Endothelial cell of umbilical vein (primary cell): ENCODE data around the gene RWDD1. TPM values are rescaled to one million over a fixed set of nuclear protein-coding genes. Genes with fewer than 3 reads are reported as not detected.

ENCODE experiments used
- BruUV-seq: library from RNA; stranded (reverse); fragments of 400-500 nt; replicated peaks from 2 replicates; lab custom pipeline; 2021; lab: Mats Ljungman, UMichigan
- CTCF ChIA-PET: fragments of 300-600, 350-600 bp; sonication (Branson Sonifier 250); formaldehyde crosslinking; loops from one replicate; lab custom pipeline; 2021; ENCODE audit warnings: antibody characterized with exemption, inconsistent platforms; lab: Charles Lee
- POLR2A ChIA-PET: fragments of 300-600, 350-600 bp; sonication (Branson Sonifier 250); formaldehyde crosslinking; loops from one replicate; lab custom pipeline; 2021; ENCODE audit warnings: antibody characterized with exemption, inconsistent platforms; lab: Charles Lee
- DNase-seq: peaks from one replicate; pipeline ENCODE4 v3.0.0-alpha.2; 2011; ENCODE audit warnings: low read depth, low spot score
- FAIRE-seq: peaks from 2 replicates; lab custom pipeline; 2011; peaks lifted over from hg19 to GRCh38; lab: Jason Lieb, UNC
- H2AFZ ChIP-seq: 2 replicates; pipeline ENCODE4 v1.6.0; 2012; ENCODE audit warnings: low read depth, low read length, control low read depth, inconsistent platforms
- H3K27ac ChIP-seq: 2 replicates; pipeline ENCODE4 v1.5.1; 2011; ENCODE audit warnings: low read depth, mild to moderate bottlenecking, control low read depth, low read length, moderate library complexity; ENCODE audit not compliant: insufficient read depth
- H3K27me3 ChIP-seq, 2 experiments: 2 replicates each; pipeline versions ENCODE4 v1.6.0 to v1.6.1; 2011; ENCODE audit warnings: low read length in 2 of 2, mixed read lengths in 1 of 2; ENCODE audit not compliant: control insufficient read depth in 2 of 2, insufficient read depth in 2 of 2
- H3K36me3 ChIP-seq, 2 experiments: 2 replicates in 1 of 2; 3 replicates in 1 of 2; pipeline ENCODE4 v1.5.1; 2011; ENCODE audit warnings: low read length in 2 of 2, mild to moderate bottlenecking in 1 of 2, moderate library complexity in 1 of 2; ENCODE audit not compliant: control insufficient read depth in 2 of 2, insufficient read depth in 2 of 2; ENCODE audit errors: extremely low read depth in 1 of 2
- H3K4me1 ChIP-seq: 3 replicates; pipeline ENCODE4 v1.5.1; 2011; ENCODE audit warnings: mild to moderate bottlenecking, low read length; ENCODE audit not compliant: control insufficient read depth, insufficient read depth; ENCODE audit errors: extremely low read depth
- H3K4me2 ChIP-seq: 2 replicates; pipeline ENCODE4 v1.6.1; 2011; ENCODE audit warnings: low read length, control low read depth, mixed read lengths; ENCODE audit not compliant: insufficient read depth
- H3K4me3 ChIP-seq, 3 experiments: fragments of 200-600 bp in 1 of 3; sonication (generic), shearing (Covaris generic) in 1 of 3; replicated peaks in 1 of 3; 2 replicates each; pipeline ENCODE4 v1.5.1; 2011 to 2016; ENCODE audit warnings: control low read depth in 3 of 3, low read length in 3 of 3, mild to moderate bottlenecking in 2 of 3, inconsistent platforms in 1 of 3, low read depth in 1 of 3, moderate library complexity in 1 of 3; ENCODE audit not compliant: insufficient read depth in 1 of 3
- H3K79me2 ChIP-seq: 2 replicates; pipeline ENCODE4 v1.6.0; 2012; ENCODE audit warnings: low read length, inconsistent platforms; ENCODE audit not compliant: control insufficient read depth, insufficient read depth
- H3K9ac ChIP-seq: replicated peaks from 2 replicates; pipeline ENCODE3; 2011; ENCODE audit warnings: low read length, control low read depth; ENCODE audit not compliant: insufficient read depth; ENCODE audit errors: extremely low read depth
- H3K9me1 ChIP-seq: replicated peaks from 3 replicates; pipeline ENCODE4 v1.6.0; 2011; ENCODE audit warnings: mild to moderate bottlenecking, low read length; ENCODE audit not compliant: control insufficient read depth, insufficient read depth; ENCODE audit errors: extremely low read depth
- H3K9me3 ChIP-seq: replicated peaks from 2 replicates; pipeline ENCODE4 v1.5.1; 2012; ENCODE audit warnings: low read length, inconsistent platforms; ENCODE audit not compliant: control insufficient read depth, insufficient read depth
- H4K20me1 ChIP-seq: replicated peaks from 2 replicates; pipeline ENCODE3; 2011; ENCODE audit warnings: mild to moderate bottlenecking, low read length; ENCODE audit not compliant: control insufficient read depth, insufficient read depth; ENCODE audit errors: extremely low read depth
- CTCF ChIP-seq, 2 donors: IDR thresholded peaks; 1 replicate in 1 of 2; 2 replicates in 1 of 2; pipeline ENCODE4 v1.5.1; 2011; ENCODE audit warnings: low read length in 2 of 2, mild to moderate bottlenecking in 2 of 2, moderate library complexity in 2 of 2, control low read depth in 1 of 2, inconsistent platforms in 1 of 2, low read depth in 1 of 2; ENCODE audit not compliant: insufficient read depth in 1 of 2; ENCODE audit errors: extremely low read depth in 1 of 2
- EZH2 ChIP-seq: IDR thresholded peaks from 2 replicates; pipeline ENCODE4 v1.6.1; 2012; ENCODE audit warnings: borderline replicate concordance, low read depth, mild to moderate bottlenecking, moderate library complexity, low read length, inconsistent platforms; ENCODE audit not compliant: severe bottlenecking
- FOS ChIP-seq: IDR thresholded peaks from 2 replicates; pipeline ENCODE4 v1.6.1; 2011; ENCODE audit warnings: mild to moderate bottlenecking, low read length, moderate library complexity, borderline replicate concordance; ENCODE audit not compliant: insufficient read depth
- GATA2 ChIP-seq: IDR thresholded peaks from 2 replicates; pipeline ENCODE4 v1.7.0; 2011; ENCODE audit warnings: low read depth, mild to moderate bottlenecking, moderate library complexity, mixed read lengths, low read length; ENCODE audit not compliant: insufficient read length, insufficient read depth
- JUN ChIP-seq: IDR thresholded peaks from 2 replicates; pipeline ENCODE4 v1.6.1; 2011; ENCODE audit warnings: borderline replicate concordance, low read depth; ENCODE audit not compliant: insufficient read length, insufficient read depth
- MAX ChIP-seq: IDR thresholded peaks from 2 replicates; pipeline ENCODE4 v1.6.1; 2011; ENCODE audit not compliant: insufficient read depth, insufficient read length
- MYC ChIP-seq: IDR thresholded peaks from one replicate; pipeline ENCODE4 v1.6.1; 2011; ENCODE audit warnings: mild to moderate bottlenecking, low read depth, low read length
- POLR2A ChIP-seq: IDR thresholded peaks from 2 replicates; pipeline ENCODE4 v1.6.1; 2012; ENCODE audit warnings: low read depth, mild to moderate bottlenecking, control low read depth, low read length
- POLR2AphosphoS5 ChIP-seq: IDR thresholded peaks from 2 replicates; pipeline ENCODE4 v1.6.1; 2012; ENCODE audit warnings: low read depth, mild to moderate bottlenecking, control low read depth, low read length, moderate library complexity; ENCODE audit not compliant: insufficient read depth
- dilution Hi-C: fragments of 300-500 bp; cut with MboI; formaldehyde crosslinking; loops from one replicate; pipeline ENCODE4 v1.15.0; 2019; ENCODE audit warnings: low sequenced_read_pairs; ENCODE audit not compliant: extremely low pct_ligation_motif_present
- intact Hi-C: fragments of 100-400 bp; cut with micrococcal nuclease; formaldehyde crosslinking; loops from one replicate; pipeline ENCODE4 v1.10.0; 2022
- polyA plus RNA-seq, 4 experiments: library from polyadenylated mRNA; depleted of rRNA in 3 of 4; stranded (reverse) in 3 of 4; unstranded in 1 of 4; fragments of >200 nt; gene quantifications; 2 replicates each; pipeline versions ENCODE4 v1.2.1 to v1.2.3, GENCODE V29; 2011 to 2012; ENCODE audit warnings: missing spikeins in 1 of 4
- total RNA-seq: library from RNA; stranded (reverse); gene quantifications from 2 replicates; pipeline ENCODE4 v1.2.3, GENCODE V29; 2021

The RWDD1 gene
- total and polyA plus RNA-seq, 2 donors (not counting 3 experiments of a cell fraction or from before 2014, with no cell fraction given), result 18.7 to 37.9 TPM

- H3K9me3 ChIP-seq, result no peaks in the 10 kb centered on the region
- no peaks in the 10 kb centered on the region for H3K9me1 ChIP-seq
- peaks cover 2% of the 10 kb centered on the region for H3K4me1 ChIP-seq
- no peak overlapping the region for H3K27ac ChIP-seq
- H3K27me3 ChIP-seq, result no peaks in the 10 kb centered on the region
- no peak overlapping the region for H3K4me3 ChIP-seq
- FAIRE-seq (no peak), DNase-seq (no peak)
- BruUV-seq, result no TSS peak
- H4K20me1 ChIP-seq, result no peaks in the 10 kb centered on the region
- dilution Hi-C loops (no loop called here), intact Hi-C loops (no loop called here)
- H3K79me2 ChIP-seq, result no peaks in the 10 kb centered on the region
- no peak overlapping the region for H2AFZ ChIP-seq
- TF ChIP-seq MAX (no peak), POLR2AphosphoS5 (no peak), POLR2A (no peak), JUN (no peak), GATA2 (no peak), FOS (no peak), CTCF (IDR thresholded peaks at IDR 0.05; ENCODE audit: extremely low read depth in 1 of 2, insufficient read depth in 1 of 2, low read depth in 1 of 2, low read length in 2 of 2) (no peak), MYC (no peak), EZH2 (no peak)
- POLR2A ChIA-PET, result no interaction called here
- H3K4me2 ChIP-seq, result no peak overlapping the region
- CTCF ChIA-PET, result interaction anchor here (1.0 to 5.4 kb wide), 2 partner anchors 11 to 54 kb away, joined by 3 to 44 read pairs; partner anchors contain the start of gene CALHM5
- H3K9ac ChIP-seq, result no peak overlapping the region
- H3K36me3 ChIP-seq, result no peaks in the 10 kb centered on the region
Observed at GRCh38 chr6:116522896-116523295, 48.4 kb upstream of the RWDD1 start.
